A549 (cell line): Measurements from ENCODE around the gene OR13D1. TPM values are rescaled to one million over a fixed set of nuclear protein-coding genes. Genes with fewer than 3 reads are reported as not detected.

Source experiments
- ATAC-seq, 2 experiments: fragments of 200-7000 bp in 1 of 2; fragments of >200 bp in 1 of 2; cut with Nextera tagmentation in 1 of 2; cut with Tn5 transposase in 1 of 2; 3 replicates each; pipeline versions ENCODE4 v1.8.0 to v1.9.1; 2018 to 2020; ENCODE audit warnings: mild to moderate bottlenecking in 1 of 2, moderate library complexity in 1 of 2
- CTCF ChIA-PET: fragments of 300-600 bp; sonication (Branson Sonifier 250); formaldehyde crosslinking; extraction: SDS; loops from one replicate; lab custom pipeline; 2021; ENCODE audit warnings: antibody characterized with exemption, inconsistent platforms; lab: Yijun Ruan, JAX
- POLR2A ChIA-PET: fragments of 350-600 bp; formaldehyde crosslinking; extraction: SDS; loops from one replicate; lab custom pipeline; 2021; ENCODE audit warnings: antibody characterized with exemption, inconsistent platforms; lab: Yijun Ruan, JAX
- DNase-seq, 2 experiments: peaks; one replicate each; pipeline versions ENCODE4 v3.0.0 to v3.0.0-alpha.2; 2011 to 2016; ENCODE audit warnings: low read depth in 1 of 2, low spot score in 1 of 2
- FAIRE-seq: peaks from 2 replicates; lab custom pipeline; 2011; peaks lifted over from hg19 to GRCh38; lab: Jason Lieb, UNC
- H3K27ac ChIP-seq, 2 experiments: fragments of >200 bp; sonication (Bioruptor Twin); formaldehyde crosslinking; 3 replicates each; pipeline ENCODE4 v1.5.1; 2016 to 2017
- H3K4me1 ChIP-seq: fragments of >200 bp; sonication (Bioruptor Twin); formaldehyde crosslinking; 3 replicates; pipeline ENCODE4 v1.6.1; 2016
- H3K4me2 ChIP-seq: fragments of >200 bp; sonication (Bioruptor Twin); formaldehyde crosslinking; 3 replicates; pipeline ENCODE4 v1.6.1; 2016
- H3K4me3 ChIP-seq: fragments of >200 bp; sonication (Bioruptor Twin); formaldehyde crosslinking; 3 replicates; pipeline ENCODE4 v1.5.1; 2016
- H3K9me3 ChIP-seq: fragments of >200 bp; sonication (Bioruptor Twin); formaldehyde crosslinking; 3 replicates; pipeline ENCODE4 v1.6.1; 2016
- BHLHE40 ChIP-seq: IDR thresholded peaks from 2 replicates; pipeline ENCODE4 v1.6.1; 2012; ENCODE audit warnings: low read depth, low read length, inconsistent platforms
- CEBPB ChIP-seq, 2 experiments: fragments of >200 bp in 1 of 2; sonication (Bioruptor Twin) in 1 of 2; formaldehyde crosslinking in 1 of 2; IDR thresholded peaks; 2 replicates each; pipeline ENCODE4 v1.6.1; 2012 to 2016
- EHF ChIP-seq: fragments of 250-450 bp; sonication (Bioruptor Pico); IDR thresholded peaks from 2 replicates; pipeline ENCODE4 v1.5.0; 2020; ENCODE audit warnings: mild to moderate bottlenecking
- ESRRA ChIP-seq: fragments of 150-350 bp; IDR thresholded peaks from 2 replicates; pipeline ENCODE4 v1.6.1; 2014; ENCODE audit warnings: mild to moderate bottlenecking, low read length, borderline replicate concordance
- FOSB ChIP-seq: fragments of 250-450 bp; sonication (Bioruptor Pico); IDR thresholded peaks from 2 replicates; pipeline ENCODE4 v1.5.0; 2020; ENCODE audit warnings: mild to moderate bottlenecking, moderate library complexity
- FOSL2 ChIP-seq, 2 experiments: fragments of 450-650 bp in 1 of 2; fragments of >200 bp in 1 of 2; sonication (Bioruptor Twin) in 1 of 2; formaldehyde crosslinking; IDR thresholded peaks; 2 replicates each; pipeline versions ENCODE4 v1.5.0 to v1.6.1; 2016 to 2020; ENCODE audit warnings: mild to moderate bottlenecking in 1 of 2, moderate library complexity in 1 of 2
- GATA3 ChIP-seq: IDR thresholded peaks from 2 replicates; pipeline ENCODE4 v1.6.1; 2012; ENCODE audit warnings: borderline replicate concordance
- HDAC2 ChIP-seq: fragments of 200-600 bp; sonication (generic); IDR thresholded peaks from 2 replicates; pipeline ENCODE4 v1.6.1; 2016
- HES2 ChIP-seq: fragments of >200 bp; sonication (Bioruptor Twin); formaldehyde crosslinking; IDR thresholded peaks from 2 replicates; pipeline ENCODE4 v1.6.1; 2016
- HMGXB4 ChIP-seq: fragments of 250-450 bp; sonication (Bioruptor Pico); IDR thresholded peaks from 2 replicates; pipeline ENCODE4 v1.5.0; 2021; ENCODE audit warnings: mild to moderate bottlenecking, moderate library complexity, borderline replicate concordance
- HOXB5 ChIP-seq: fragments of 250-450 bp; sonication (Bioruptor Pico); IDR thresholded peaks from 2 replicates; pipeline ENCODE4 v1.5.0; 2020; ENCODE audit warnings: mild to moderate bottlenecking, moderate library complexity
- KDM1A ChIP-seq: fragments of 200-600 bp; sonication (generic); IDR thresholded peaks from 2 replicates; pipeline ENCODE4 v1.6.1; 2016; ENCODE audit warnings: low read depth, mild to moderate bottlenecking
- KDM5A ChIP-seq: fragments of 200-600 bp; sonication (generic); IDR thresholded peaks from 2 replicates; pipeline ENCODE4 v1.6.1; 2016; ENCODE audit warnings: antibody characterized with exemption, mild to moderate bottlenecking
- MAX ChIP-seq: IDR thresholded peaks from 2 replicates; pipeline ENCODE4 v1.6.1; 2012
- PBX3 ChIP-seq: IDR thresholded peaks from 2 replicates; pipeline ENCODE4 v1.6.1; 2012
- PHF8 ChIP-seq: fragments of 200-600 bp; sonication (generic); IDR thresholded peaks from 2 replicates; pipeline ENCODE4 v1.6.1; 2016; ENCODE audit warnings: low read depth, mild to moderate bottlenecking, antibody characterized with exemption, moderate library complexity, borderline replicate concordance
- POLR2AphosphoS2 ChIP-seq: conservative IDR thresholded peaks from 2 replicates; pipeline ENCODE4 v1.6.1; 2012; ENCODE audit warnings: low read length, improper control_type of control experiment, inconsistent platforms
- RAD21 ChIP-seq, 2 experiments: fragments of >200 bp in 1 of 2; sonication (Bioruptor Twin) in 1 of 2; formaldehyde crosslinking in 1 of 2; IDR thresholded peaks in 1 of 2; conservative IDR thresholded peaks in 1 of 2; 2 replicates in 1 of 2; 3 replicates in 1 of 2; pipeline ENCODE4 v1.6.1; 2012 to 2018; ENCODE audit warnings: inconsistent platforms in 1 of 2
- REST ChIP-seq: fragments of 200-600 bp; sonication (generic); IDR thresholded peaks from 2 replicates; pipeline ENCODE4 v1.6.1; 2016; ENCODE audit warnings: antibody characterized with exemption, mild to moderate bottlenecking, moderate library complexity
- RFX5 ChIP-seq: fragments of 450-650 bp; IDR thresholded peaks from 2 replicates; pipeline ENCODE4 v1.7.1; 2014; ENCODE audit warnings: antibody characterized with exemption, mild to moderate bottlenecking, moderate library complexity
- USF2 ChIP-seq: fragments of 450-650 bp; IDR thresholded peaks from 2 replicates; pipeline ENCODE4 v1.6.1; 2014; ENCODE audit warnings: antibody characterized with exemption
- ZC3H11A ChIP-seq: fragments of 450-650 bp; IDR thresholded peaks from 2 replicates; pipeline ENCODE4 v1.6.1; 2014; ENCODE audit warnings: antibody characterized with exemption, mild to moderate bottlenecking
- ZFP36 ChIP-seq: fragments of 450-650 bp; IDR thresholded peaks from 2 replicates; pipeline ENCODE4 v1.6.1; 2014; ENCODE audit warnings: borderline replicate concordance; ENCODE audit not compliant: partially characterized antibody
- ZNF302 ChIP-seq: fragments of 250-450 bp; sonication (Bioruptor Pico); IDR thresholded peaks from 2 replicates; pipeline ENCODE4 v1.9.0; 2021; ENCODE audit warnings: inconsistent platforms, mild to moderate bottlenecking, moderate library complexity
- WGBS: methylation state at CpG from one replicate; pipeline ENCODE4 v1.1.6; 2017; ENCODE audit errors: missing lambda C conversion rate; 5-methylcytosine and 5-hydroxymethylcytosine counted together
- polyA minus RNA-seq: library from RNA; depleted of rRNA, polyadenylated mRNA; stranded (reverse); fragments of >200 nt; gene quantifications from 2 replicates; pipeline ENCODE4 v1.2.3, GENCODE V29; 2011; rRNA and poly(A)+ RNA removed
- polyA plus RNA-seq, 4 experiments: library from polyadenylated mRNA; depleted of rRNA in 3 of 4; stranded (reverse); fragments of >200 nt; fragmentation: RNase III in 1 of 4; extraction: RNeasy Plus Mini Kit Qiagen cat#74134 plus additional on column Dnase treatment in 1 of 4; gene quantifications; 2 replicates in 3 of 4; 3 replicates in 1 of 4; pipeline ENCODE4 v1.2.3, GENCODE V29; 2011 to 2017

Gene OR13D1
- polyA plus RNA-seq (2011; rRNA removed) (not detected in 2 replicates), polyA plus RNA-seq (2017; fragmentation: RNase III; extraction: RNeasy Plus Mini Kit Qiagen cat#74134 plus additional on column Dnase treatment) (not detected in 3 replicates), polyA minus RNA-seq (not detected in 2 replicates)
- polyA plus RNA-seq (2012; cell fraction: cytosol; rRNA removed): not detected in 2 replicates
- polyA plus RNA-seq (2012; cell fraction: nucleus; rRNA removed): not detected in 2 replicates

- ATAC-seq: no peak
- Histone ChIP-seq H3K4me2 (no peak within 1 kb of the TSS), H3K27ac (no peak within 1 kb of the TSS), H3K4me1 (no peaks in the 10 kb centered on the region), H3K4me3 (no peak within 1 kb of the TSS), H3K9me3 (no peaks in the 10 kb centered on the region)
- 38% methylated on average over 1 of the region's 1 CpG for WGBS
- ChIA-PET POLR2A (no interaction called here), CTCF (no interaction called here)
- no peak for DNase-seq
- TF ChIP-seq FOSL2 (IDR thresholded peaks at IDR 0.05) (no peak), FOSL2 (CRISPR knock-in tag; IDR thresholded peaks at IDR 0.05) (no peak), USF2 (no peak), KDM1A (no peak), ZNF302 (CRISPR knock-in tag) (no peak), EHF (CRISPR knock-in tag) (no peak), GATA3 (no peak), BHLHE40 (no peak), RAD21 (conservative IDR thresholded peaks at IDR 0.05 in 1 of 2, IDR thresholded peaks at IDR 0.05 in 1 of 2) (no peak)
- FAIRE-seq: no peak
Observed at GRCh38 chr9:104694218-104694617, at the start of gene OR13D1. Gene OR13D1, plus strand, starts transcription at chr9:104694518. Its CDS starts 0 bp downstream, at chr9:104694518.

- no peak overlapping the region for H3K4me2 ChIP-seq
- H3K4me1 ChIP-seq: no peaks in the 10 kb centered on the region
- ATAC-seq: no peak
- ChIA-PET CTCF (no interaction called here), POLR2A (no interaction called here)
- H3K27ac ChIP-seq: no peak overlapping the region
- no peak for DNase-seq
- FAIRE-seq: no peak
- 3% methylated on average over 2 of the region's 2 CpGs for WGBS
- TF ChIP-seq PBX3: no peak
- no peak for TF ChIP-seq RFX5
- TF ChIP-seq HDAC2: no peak
- no peak for TF ChIP-seq FOSB (CRISPR knock-in tag)
- TF ChIP-seq ZFP36: no peak
- no peak for TF ChIP-seq KDM5A
- TF ChIP-seq POLR2AphosphoS2: no peak
- no peak for TF ChIP-seq REST
- TF ChIP-seq EHF (CRISPR knock-in tag): no peak
- TF ChIP-seq HMGXB4: no peak
- no peak for TF ChIP-seq CEBPB (IDR thresholded peaks at IDR 0.05)
- no peak for TF ChIP-seq ZC3H11A
- no peak for TF ChIP-seq RAD21 (conservative IDR thresholded peaks at IDR 0.05 in 1 of 2, IDR thresholded peaks at IDR 0.05 in 1 of 2)
- no peak for TF ChIP-seq HOXB5 (CRISPR knock-in tag)
- no peak for TF ChIP-seq HES2
- no peak for TF ChIP-seq PHF8
- TF ChIP-seq FOSL2 (IDR thresholded peaks at IDR 0.05): no peak
- TF ChIP-seq FOSL2 (CRISPR knock-in tag; IDR thresholded peaks at IDR 0.05): no peak
- no peak for TF ChIP-seq ESRRA
- no peak for TF ChIP-seq BHLHE40
- no peak for TF ChIP-seq MAX
- no peak overlapping the region for H3K4me3 ChIP-seq
- no peaks in the 10 kb centered on the region for H3K9me3 ChIP-seq
Observed at GRCh38 chr9:104658496-104659195, 35.7 kb upstream of the OR13D1 start.
